Astrocyte (in vitro differentiated cells and primary cell): ENCODE results near the gene DENND1B.

Experiments
- CTCF ChIP-seq: IDR thresholded peaks from 2 replicates; pipeline ENCODE4 v1.5.1; 2011; ENCODE audit warnings: low read depth, mild to moderate bottlenecking, inconsistent platforms, low read length, moderate library complexity; ENCODE audit not compliant: insufficient read depth
- EZH2 ChIP-seq: IDR thresholded peaks from 2 replicates; pipeline ENCODE4 v1.6.1; 2012; ENCODE audit warnings: mild to moderate bottlenecking, low read length, inconsistent platforms; ENCODE audit not compliant: insufficient read depth

GRCh38 chr1:197466813-197467212 lies 308.5 kb downstream of the DENND1B start:
- no peak for TF ChIP-seq CTCF
- TF ChIP-seq EZH2, result no peak
